HG02970 (cell line): ENCODE results near the gene L3MBTL4.
"Not testable (repeated sequence)": the region's sequence is repeated elsewhere in the genome, so short reads cannot be mapped to it uniquely, and the experiment has no call there.

Experiments used
- ATAC-seq: cut with Tn5 transposase; IDR thresholded peaks from one replicate; pipeline ENCODE4 v1.9.1; 2021; ENCODE audit warnings: mild to moderate bottlenecking, moderate library complexity, moderate number of reproducible peaks; ENCODE audit not compliant: unreplicated experiment, low FRiP score

The L3MBTL4 gene

DNA sequence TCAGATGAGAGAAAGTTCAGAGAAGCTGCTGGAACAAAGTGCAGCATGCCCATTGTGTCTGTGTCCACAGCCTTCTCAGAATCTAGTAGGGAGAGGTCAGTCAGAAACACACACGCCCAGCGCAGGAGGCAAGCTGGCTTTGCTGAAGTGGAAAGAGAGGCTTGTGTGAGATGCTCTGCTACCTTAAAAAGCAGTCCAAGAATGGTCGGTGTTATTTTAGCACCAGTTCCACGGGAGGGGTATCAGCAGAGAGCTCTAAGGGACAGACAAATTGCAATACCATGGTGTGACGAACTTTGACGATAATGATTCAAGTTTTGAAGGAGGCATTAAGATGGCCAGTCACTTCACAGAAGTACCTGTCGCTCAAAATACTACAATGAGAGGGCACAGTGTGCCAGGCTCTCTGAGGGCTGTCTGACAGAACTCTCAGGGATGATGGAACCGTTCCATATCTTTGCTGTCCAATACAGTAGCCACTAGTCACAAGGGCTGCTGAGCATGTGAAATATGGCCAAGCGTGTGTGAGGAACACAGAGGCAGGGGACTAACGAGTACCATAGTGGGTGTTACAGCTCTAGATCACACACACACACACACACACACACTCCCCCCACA is 281.9 kb downstream of the L3MBTL4 start:
- ATAC-seq: no peak

DNA sequence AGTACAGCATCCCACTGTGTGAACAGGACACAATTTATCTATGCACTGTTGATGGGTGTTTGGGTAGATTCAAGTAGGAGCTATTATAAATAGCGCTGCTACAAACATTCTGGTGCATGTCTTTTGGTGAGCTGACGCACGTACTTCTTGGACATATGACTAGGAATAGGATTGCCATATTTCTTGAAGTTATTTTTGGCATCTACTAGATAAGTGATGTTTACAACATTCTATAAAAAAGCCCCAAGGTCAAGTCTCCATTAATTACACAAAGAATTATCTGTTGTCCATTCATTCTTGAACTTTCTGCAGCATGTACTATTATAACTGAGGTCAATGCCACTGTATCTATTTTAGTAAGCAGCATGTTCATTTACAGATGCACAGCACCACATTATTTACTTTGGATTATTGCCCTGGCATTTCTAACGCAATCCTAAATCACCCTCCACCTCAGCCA is 293.9 kb downstream of the L3MBTL4 start:
- no peak for ATAC-seq

DNA sequence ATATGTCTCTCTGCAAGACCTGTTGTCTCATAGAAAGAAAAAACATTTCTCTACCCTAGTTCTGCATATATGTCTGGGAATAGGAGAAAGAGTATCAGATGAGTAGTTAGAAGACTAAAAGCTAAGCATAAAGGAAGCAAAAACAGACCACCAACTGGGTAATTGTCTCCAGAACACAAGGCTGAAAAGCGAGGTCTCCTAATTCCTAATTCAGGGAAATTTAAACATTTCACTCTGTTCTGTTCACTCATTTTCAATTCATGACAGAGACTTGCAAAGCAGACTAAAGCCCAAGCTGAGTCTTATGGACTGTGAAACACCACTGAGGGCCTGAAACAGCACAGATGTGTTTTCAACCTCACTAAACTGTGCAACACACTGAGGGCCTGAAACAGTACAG is 294.9 kb downstream of the L3MBTL4 start:
- ATAC-seq: no peak

DNA sequence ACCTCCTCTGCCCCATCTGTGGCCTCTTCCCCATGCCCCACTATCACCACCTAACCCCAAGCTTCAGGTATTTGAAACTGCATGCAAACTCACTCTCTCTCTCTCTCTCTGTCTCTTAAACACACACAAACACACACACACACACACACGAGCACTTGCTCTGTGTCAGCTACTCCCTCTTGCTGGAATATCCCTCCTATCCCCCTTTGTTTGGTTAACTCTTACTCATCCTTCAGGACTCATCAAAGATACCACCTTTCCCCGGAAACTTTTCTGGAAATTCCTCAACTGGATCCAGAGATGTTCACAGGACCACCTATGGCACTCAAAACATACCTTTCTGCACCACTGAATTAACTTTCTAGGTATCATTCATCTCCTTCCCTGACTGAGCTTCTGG is 296.6 kb downstream of the L3MBTL4 start:
- no peak for ATAC-seq

DNA sequence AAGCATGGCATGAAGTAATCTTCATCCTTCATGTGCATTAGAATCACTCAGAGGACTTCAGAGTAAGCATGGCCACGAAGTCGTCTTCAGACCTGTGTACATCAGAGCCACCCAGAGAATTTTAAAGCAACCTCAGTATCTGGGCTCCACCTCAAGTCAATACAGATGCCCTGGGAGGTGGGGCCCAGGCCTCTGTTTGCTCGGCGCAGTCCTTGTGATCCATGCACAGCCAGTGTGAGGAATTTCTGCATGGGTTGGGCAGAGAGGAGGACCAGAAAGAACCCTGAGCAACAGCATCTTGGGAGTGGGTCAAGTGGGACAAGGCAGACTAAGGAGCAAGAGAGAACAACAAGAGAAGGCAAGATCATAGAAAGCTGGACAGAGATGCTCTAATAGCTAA is 299.0 kb downstream of the L3MBTL4 start:
- ATAC-seq: no peak

DNA sequence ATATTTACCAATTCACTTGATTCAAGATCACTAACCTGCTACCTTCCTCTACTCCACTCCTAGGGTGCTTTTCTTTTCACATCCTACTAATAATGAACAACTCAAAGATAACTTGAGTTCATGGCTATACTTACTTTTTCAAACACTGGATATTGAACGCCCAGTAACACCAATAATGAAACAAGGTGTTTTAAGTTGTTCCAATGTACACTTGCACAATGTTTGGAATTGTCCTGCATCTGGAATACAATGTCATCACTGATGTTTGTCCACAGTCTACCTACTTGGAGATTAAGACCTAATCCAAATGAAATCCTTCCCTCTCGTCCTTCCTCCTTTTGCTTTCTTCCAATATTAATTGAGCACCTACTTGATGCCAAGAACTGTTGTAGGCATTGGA is 301.1 kb downstream of the L3MBTL4 start:
- no peak for ATAC-seq

DNA sequence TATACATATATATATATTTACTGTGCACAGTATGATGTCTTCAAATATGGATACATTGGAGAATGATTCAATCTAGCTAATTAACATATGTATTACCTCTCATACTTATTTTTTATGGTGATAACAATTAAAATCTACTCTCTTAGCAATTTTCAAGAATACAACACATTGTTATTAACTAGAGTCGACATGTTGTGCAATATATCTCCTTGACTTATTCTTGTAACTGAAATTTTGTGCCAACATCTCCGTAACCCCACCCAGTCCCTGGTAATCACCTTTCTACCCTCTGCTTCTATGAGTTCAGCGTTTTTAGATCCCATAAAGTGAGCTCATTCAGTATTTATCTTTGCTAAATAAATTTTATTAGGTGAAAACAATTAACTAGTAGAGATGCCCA is 303.0 kb downstream of the L3MBTL4 start:
- no peak for ATAC-seq

DNA sequence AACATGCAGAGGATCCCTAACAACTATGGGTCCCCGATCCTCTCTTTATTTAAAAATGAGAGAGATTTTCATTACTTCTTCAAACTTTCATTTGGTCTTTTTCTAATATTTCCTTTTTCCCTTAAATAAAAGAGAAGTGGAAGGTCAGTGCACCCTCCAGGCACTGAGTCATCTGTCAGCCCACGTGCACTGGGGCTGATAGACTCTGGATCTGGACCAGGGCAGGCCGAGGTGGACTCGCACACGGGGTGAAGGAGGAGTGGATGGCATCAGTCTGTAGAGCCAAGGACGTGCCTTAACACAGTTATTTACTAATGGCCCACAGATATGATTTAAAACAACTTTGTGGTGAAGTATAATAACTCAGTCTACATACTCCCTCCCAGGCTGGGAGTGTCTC is 305.0 kb downstream of the L3MBTL4 start:
- no peak for ATAC-seq

DNA sequence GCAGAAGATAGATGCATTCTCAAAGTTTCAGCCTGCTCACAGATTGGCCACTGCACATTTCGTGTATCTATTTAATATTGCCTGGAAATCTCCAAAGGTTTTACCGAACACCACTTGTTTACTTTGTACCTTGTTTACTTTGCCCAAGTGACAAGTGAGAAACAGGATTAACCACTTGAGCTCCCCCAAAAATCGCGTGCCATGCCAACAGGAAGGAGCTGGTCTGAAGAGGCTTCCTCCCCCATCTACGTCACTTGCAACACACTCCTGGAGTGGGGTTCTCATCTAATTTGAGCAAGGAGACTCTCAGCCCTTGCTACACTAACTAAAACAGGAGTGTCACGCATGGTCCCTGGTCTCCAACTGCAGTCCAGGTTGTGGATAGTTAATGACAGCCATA is 306.9 kb downstream of the L3MBTL4 start:
- ATAC-seq: no peak

DNA sequence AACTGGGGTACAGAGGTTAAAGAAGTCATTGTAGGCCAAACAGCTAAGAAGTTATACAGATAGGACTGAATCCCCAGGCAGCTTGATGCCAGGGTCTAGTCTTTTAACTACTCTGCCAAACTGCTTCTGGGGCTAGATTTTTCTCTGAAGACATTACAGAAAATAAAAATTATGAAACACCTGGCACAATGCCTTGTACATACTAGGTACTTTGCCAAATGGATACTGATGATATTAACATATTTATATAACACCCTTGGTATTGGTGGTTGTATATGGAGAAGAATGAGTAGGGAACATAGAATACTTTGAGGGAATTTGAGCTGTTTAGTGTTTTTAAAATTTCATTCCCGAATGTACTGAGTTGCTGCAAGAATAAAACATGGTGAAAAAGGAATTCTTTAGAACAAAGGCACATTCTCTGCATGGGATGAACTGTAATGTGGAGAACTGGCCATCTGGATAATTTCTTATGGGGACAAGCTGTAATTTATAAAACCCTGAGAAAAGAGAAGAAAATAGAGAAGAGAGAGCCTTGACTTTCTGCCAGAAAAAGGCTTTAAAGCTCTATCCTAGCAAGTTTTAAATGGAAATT is 308.5 kb downstream of the L3MBTL4 start:
- ATAC-seq: no peak

DNA sequence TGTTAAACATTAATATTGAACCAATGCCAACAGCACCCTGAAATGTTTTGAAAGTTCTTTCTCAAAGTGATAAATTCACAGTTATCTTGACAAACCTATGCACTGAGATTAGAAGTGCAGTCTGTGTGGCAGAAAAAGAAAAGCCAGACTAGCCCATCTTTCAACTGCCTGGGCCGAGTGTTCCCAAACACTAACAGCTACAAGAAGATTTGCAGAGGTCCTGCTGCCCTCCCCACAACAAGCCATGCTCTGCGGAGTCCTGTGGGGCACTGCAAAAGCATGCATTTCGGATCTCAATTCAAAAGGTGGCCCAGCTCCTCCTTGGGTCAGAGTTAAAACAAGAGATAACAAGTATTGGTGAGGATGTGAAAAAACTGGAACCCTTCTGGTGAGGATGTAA is 311.0 kb downstream of the L3MBTL4 start:
- no peak for ATAC-seq

DNA sequence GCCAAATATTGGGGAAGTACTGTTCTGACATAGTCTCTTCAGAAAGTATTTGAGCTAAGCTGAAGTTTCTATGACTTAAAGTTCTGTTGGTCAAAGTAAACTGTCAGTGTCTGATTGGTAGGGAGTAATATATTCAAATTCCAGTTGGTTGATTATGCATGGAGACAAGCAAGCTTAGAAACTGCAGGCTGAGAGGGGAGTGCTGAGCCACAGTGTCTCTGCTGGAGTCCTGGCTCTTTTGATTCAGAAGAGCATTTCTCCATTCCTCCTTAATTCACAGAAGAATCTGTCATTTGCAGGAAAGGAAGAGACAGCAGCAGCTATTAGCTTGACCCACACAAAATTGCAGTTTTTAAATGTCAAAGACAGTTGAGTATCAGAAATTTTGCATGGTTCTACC is 318.0 kb downstream of the L3MBTL4 start:
- ATAC-seq: no peak

DNA sequence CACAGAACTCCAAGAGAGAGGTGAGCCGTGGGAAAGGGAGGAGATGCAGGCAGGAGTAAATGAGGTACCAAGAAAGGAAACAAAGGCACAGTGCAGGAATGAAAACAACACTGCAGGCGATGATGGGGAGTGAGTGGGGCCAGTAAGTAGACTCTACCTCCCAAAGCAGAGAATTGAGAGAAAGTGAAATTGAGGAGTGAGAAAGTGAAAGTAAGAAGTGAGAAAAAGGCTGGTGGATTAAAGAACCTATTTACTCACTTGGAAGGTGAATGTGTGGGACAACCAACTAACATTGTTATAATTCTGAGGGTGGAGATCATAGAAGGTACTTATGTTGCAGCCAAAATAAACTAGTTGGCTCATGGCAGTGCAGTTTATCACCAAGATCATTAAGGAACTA is 326.3 kb downstream of the L3MBTL4 start:
- ATAC-seq: no peak

DNA sequence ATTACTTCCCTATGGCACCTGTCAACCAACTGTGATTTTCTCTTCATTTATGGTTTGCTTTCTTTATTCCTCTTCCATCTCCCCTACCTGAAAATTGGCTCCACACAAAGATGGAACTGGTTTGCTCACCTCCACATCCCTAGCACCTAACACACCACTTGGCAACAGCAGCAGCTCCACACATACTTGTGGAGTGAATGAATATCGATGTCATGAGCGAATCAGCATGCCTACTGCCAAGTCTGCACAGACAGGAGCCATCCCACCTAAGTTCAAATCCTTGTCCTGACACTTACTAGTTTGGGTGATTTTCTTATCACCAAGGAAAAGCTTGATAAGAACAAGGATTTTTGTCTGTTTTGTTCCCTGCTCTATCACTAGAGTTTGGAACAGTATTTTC is 328.0 kb downstream of the L3MBTL4 start:
- no peak for ATAC-seq

DNA sequence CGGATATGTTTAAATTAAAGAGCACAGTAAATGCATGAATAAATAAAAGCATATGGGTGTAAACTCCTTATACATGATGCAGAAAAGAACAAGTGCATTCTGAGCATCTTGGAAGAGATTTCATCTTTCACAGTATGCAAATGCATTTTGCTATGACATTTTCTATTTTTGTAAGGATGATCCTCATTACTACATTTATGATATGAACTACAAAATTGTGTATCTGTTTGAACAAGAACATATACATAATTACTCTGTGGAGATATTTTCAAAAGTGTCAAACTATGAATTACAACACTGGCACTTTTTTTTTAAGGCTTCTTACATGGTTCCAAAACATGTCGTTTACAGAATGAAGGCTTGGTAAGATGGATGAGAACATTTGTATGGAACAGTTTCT is 335.3 kb downstream of the L3MBTL4 start:
- no peak for ATAC-seq

DNA sequence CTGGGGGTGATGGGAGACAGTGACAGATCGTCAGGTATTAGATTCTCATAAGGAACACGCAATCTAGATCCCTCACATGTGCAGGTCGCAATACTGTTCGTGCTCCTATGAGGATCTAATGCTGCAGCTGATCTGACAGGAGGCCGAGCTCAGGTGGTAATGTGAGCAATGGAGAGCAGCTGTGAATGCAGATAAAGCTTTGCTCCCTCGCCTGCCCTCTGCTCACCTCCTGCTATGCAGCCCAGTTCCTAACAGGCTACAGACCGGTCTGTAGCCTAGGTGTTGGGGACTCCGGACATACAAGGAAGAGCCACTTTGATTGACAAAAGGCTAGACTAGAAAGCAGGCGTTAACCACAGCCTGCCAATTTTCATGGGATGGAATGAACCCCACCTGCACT is 335.8 kb downstream of the L3MBTL4 start:
- no peak for ATAC-seq

DNA sequence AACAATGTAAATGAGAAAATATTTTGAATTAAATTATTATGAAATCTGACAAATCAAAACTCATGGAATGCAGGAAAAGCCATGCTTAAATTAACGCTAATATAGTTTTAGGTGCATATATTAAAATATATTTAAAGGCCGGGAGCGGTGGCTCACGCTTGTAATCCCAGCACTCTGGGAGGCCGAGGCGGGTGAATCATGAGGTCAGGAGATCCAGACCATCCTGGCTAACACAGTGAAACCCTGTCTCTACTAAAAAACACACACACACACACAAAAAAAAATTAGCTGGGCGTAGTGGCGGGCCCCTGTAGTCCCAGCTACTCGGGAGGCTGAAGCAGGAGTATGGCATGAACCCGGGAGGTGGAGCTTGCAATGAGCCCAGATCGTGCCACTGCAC is 342.3 kb downstream of the L3MBTL4 start:
- not testable (repeated sequence) for ATAC-seq

DNA sequence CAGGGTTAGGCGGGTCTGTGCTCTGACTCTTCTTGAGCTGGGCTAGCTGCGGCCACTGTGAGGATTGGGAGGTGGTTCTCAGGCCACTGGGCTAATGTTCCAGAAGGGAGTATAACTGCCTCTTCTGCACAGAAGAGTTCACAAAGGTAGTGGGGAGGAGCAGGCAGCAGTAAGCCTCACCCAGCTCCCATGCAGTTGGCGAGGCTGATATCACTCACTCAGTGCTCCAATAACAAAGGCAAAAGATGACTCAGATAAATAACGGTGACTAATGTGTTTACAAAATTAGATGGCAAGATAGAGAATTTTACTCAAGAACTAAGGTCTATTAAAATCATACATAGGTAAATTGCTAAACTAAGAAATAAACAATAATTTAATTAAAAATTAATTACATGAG is 345.2 kb downstream of the L3MBTL4 start:
- no peak for ATAC-seq

DNA sequence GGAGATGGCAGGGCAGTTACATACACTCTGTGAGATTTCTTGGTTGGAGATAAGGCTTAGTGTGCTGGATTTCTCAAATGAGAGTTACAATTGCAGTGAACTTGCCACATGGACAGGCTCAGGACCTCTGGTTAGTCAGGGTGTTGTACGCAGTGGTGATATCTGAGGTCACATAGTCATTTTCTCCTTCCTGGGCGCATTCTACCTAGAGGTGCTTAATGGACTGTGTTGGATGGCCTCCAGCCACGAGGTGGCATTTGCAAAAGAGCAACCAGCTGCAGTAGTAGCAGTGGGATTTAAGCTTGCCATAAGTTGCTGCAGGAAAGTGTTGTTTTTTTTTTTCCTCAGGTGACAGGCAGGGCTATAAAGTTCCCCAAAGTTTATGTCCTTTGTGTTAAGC is 345.6 kb downstream of the L3MBTL4 start:
- no peak for ATAC-seq

DNA sequence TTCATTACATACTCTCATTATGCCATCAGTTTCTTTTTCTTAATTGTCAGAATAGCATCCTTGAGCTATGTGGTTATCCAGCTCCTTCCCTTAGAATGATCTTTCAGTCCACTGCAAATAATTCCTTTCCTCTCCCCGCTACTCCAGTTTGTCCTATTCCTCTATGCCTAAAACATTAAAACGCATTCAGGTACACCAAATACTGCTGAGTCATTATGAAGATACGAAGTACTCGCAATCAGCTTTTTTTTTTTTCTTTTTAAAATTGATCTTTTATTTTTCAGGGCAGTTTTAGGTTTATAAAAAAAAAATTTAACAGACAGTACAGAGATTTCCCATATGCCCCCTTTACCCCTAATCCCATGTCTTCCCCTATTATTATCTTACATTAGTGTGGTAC is 354.6 kb downstream of the L3MBTL4 start:
- no peak for ATAC-seq

DNA sequence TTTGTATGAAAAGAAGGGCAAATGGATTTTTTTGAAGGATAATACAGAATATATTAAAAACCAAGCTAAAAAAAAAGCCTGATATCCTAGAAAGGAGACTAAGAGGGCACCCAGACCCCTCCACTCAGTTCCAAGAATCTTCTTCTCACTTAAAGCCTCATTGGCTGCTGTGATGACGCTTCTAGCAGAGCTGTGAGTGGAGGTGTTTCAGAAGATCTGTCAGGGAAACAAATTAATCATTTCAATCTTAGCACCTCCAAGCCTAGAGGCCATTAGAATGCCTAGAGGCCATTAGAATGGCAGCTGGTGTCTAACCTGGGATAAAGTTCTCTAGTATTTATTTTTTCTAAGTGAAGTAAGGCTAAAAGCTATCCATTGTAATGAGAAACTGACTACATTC is 355.2 kb downstream of the L3MBTL4 start:
- ATAC-seq: no peak

DNA sequence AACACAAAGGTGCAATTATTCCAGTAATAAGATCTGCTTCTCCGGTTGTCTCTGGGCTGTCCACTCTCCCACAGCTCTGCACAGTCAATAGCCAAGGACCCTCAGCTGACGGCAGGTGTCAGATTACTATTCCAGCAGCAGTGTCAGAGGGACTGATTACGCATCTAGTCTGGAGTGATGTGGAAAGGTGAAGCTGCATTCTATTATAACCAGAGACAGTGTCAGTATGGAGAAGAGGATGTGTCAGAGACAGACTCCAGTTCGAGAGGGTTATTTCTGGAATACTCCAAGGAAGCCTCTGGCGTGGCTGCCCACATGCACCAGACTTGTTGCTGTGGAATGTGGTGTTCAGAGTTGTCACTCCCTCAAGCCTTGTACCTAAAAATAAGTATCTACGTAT is 355.8 kb downstream of the L3MBTL4 start:
- ATAC-seq: no peak

DNA sequence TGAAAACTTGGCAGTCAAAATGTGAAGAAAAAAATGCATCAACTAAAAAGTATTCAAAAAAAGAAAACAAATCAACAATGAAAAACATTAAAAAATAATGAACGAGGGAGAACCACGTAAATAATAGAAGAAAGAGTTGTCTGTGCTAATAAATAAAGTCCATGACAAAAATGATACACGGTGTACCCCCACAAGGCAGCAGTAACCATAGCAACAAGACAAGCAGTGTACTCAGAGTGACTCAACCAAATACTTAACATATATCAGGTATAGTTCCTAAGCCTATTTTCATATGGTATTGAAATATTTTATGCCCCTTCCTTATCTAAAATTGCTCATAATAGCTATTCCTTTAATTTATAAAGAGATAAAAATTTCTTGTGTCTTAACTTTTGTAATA is 357.1 kb downstream of the L3MBTL4 start:
- no peak for ATAC-seq
